Peyer's patch (tissue), 4 donors: ENCODE measurements around the gene MS4A18.
A peak's percentile ranks its signal among the peaks of the same experiment; 100 is the strongest.

Experiments used
- CTCF ChIP-seq, 6 experiments: fragments of 450-650 bp in 4 of 6; fragments of 200-600 bp in 2 of 6; sonication (generic) in 1 of 6; IDR thresholded peaks; one replicate each; pipeline ENCODE4 v1.5.1; 2017 to 2019; ENCODE audit warnings: antibody characterized with exemption in 6 of 6, mild to moderate bottlenecking in 3 of 6, moderate library complexity in 1 of 6
- POLR2A ChIP-seq, 2 donors: fragments of 450-650 bp; IDR thresholded peaks; one replicate each; pipeline ENCODE4 v1.5.1; 2017; ENCODE audit warnings: antibody characterized with exemption in 2 of 2, mild to moderate bottlenecking in 2 of 2, moderate library complexity in 2 of 2

DNA sequence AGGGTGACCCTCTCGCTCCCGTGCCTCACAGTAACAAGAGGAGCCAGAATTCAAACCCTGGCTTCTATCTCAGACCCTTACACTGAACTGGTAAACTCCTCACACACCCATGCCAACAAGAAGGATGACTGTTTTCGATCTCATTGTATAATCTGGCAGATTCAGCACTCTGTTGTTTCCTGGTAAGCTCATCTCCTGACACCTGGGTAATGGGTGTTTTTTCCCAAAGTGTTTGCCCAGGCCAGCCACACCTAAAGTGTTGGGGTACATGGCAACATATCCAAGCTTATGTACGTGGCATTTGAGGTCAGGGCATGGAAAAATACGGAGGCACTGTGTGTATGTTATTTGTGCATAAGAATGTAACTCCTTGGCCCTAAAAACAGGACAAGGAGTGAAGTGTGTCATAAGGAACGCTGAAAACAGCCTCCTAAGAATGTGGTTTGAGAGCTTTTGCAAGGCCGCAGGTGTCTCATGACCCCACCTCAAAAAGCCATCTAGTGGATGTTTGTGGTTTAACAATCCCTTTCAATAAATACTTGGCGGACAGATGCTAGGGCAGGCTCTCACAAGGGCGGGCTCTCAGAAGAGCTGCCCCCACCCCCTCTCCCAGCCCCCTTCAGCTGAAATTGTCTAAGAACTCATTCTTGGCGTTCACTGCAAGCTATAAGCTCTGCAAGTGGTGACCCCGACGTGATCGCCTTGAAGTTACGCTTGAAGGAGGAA lies 31.9 kb downstream of the MS4A18 start, which contains the start of gene MS4A15:
- no peak for TF ChIP-seq POLR2A (IDR thresholded peaks at IDR 0.05)
- TF ChIP-seq CTCF (IDR thresholded peaks at IDR 0.05): peak in 4 of 6 experiments; percentile 43 to 80 (median 74)
